Stomach (tissue), 4 donors: ENCODE results near the gene HELLS.

Experiments used
- EP300 ChIP-seq: sonication (generic); formaldehyde crosslinking; IDR thresholded peaks from one replicate; pipeline ENCODE4 v1.6.1; 2017; ENCODE audit warnings: antibody characterized with exemption
- POLR2A ChIP-seq, 4 donors: fragments of 450-650 bp; IDR thresholded peaks; one replicate each; pipeline ENCODE4 v1.6.1; 2016; ENCODE audit warnings: antibody characterized with exemption in 4 of 4, control low read depth in 2 of 4, mild to moderate bottlenecking in 1 of 4, moderate library complexity in 1 of 4
- TF ChIP-seq, protein P1 (sequence below), 7 experiments: fragments of 450-650 bp in 4 of 7; fragments of 200-600 bp in 3 of 7; sonication (generic) in 3 of 7; IDR thresholded peaks; one replicate each; pipeline ENCODE4 v1.5.1; 2016 to 2019; ENCODE audit warnings: antibody characterized with exemption in 7 of 7, control low read depth in 2 of 7, mild to moderate bottlenecking in 1 of 7

DNA sequence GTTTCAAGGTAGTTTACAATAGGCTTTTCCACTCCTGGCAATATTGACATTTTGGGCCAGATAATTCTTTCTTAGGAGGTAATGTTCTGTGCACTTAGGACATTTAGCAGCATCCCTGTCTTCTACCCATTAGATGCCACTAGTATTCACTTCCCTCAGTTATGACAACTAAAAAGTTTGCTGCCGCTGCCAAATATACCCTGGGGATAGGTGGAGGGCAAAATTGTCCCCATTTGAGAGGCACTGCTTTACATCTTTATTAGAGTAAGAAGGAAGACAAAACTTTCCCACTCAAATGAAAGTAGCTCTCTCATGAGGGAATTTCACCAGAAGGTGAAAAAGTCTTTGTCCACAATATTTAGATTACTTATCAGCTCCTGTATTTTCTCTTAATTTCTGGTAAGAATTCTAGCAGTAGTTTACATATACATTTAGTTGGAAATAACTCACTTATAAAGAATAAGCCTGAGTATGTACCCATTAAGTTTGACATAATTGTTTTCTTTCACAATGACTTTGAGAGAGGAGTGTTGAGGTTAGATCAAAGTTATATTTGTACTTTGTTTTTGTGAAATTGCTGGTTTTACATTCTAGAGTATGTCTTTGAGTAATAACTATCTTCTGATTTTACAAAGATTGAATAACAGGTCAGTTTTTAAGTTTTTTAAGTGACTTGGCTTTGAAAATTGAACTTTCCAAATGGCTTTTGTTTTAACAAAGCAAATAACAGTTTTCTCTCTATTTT, 46.0 kb downstream of the HELLS start:
- TF ChIP-seq, protein P1, sequence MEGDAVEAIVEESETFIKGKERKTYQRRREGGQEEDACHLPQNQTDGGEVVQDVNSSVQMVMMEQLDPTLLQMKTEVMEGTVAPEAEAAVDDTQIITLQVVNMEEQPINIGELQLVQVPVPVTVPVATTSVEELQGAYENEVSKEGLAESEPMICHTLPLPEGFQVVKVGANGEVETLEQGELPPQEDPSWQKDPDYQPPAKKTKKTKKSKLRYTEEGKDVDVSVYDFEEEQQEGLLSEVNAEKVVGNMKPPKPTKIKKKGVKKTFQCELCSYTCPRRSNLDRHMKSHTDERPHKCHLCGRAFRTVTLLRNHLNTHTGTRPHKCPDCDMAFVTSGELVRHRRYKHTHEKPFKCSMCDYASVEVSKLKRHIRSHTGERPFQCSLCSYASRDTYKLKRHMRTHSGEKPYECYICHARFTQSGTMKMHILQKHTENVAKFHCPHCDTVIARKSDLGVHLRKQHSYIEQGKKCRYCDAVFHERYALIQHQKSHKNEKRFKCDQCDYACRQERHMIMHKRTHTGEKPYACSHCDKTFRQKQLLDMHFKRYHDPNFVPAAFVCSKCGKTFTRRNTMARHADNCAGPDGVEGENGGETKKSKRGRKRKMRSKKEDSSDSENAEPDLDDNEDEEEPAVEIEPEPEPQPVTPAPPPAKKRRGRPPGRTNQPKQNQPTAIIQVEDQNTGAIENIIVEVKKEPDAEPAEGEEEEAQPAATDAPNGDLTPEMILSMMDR (IDR thresholded peaks at IDR 0.05) = no peak
- TF ChIP-seq EP300 = no peak
- TF ChIP-seq POLR2A (IDR thresholded peaks at IDR 0.05) = no peak
